Amniotic epithelial cell (primary cell): ENCODE results near the gene TEAD3.
"Not testable (repeated sequence)": the region's sequence is repeated elsewhere in the genome, so short reads cannot be mapped to it uniquely, and the experiment has no call there.

ENCODE experiments used
- DNase-seq: peaks from one replicate; pipeline ENCODE4 v3.0.0-alpha.2; 2010; ENCODE audit warnings: low read depth

TEAD3 gene

GRCh38 chr6:35496841-35497570, at the start of gene TEAD3:
Gene TEAD3 (minus strand): TSS chr6:35497079.
- DNase-seq, result peak; percentile 50

GRCh38 chr6:35544769-35545361, 48.0 kb upstream of the TEAD3 start:
- no peak for DNase-seq

GRCh38 chr6:35543459-35544193, 46.7 kb upstream of the TEAD3 start:
- no peak for DNase-seq

- no peak for DNase-seq
These were observed 45.0 kb upstream of the TEAD3 start for GRCh38 chr6:35541836-35542235.

- no peak for DNase-seq
These were observed 42.3 kb upstream of the TEAD3 start for GRCh38 chr6:35539223-35539622.

- DNase-seq, result not testable (repeated sequence)
These were observed 39.0 kb upstream of the TEAD3 start for GRCh38 chr6:35535847-35536246.

- peak; percentile 40 for DNase-seq
These were observed 37.7 kb upstream of the TEAD3 start for GRCh38 chr6:35534407-35535170.

GRCh38 chr6:35533981-35534380, 37.1 kb upstream of the TEAD3 start:
- no peak for DNase-seq

GRCh38 chr6:35532126-35532525, 35.2 kb upstream of the TEAD3 start:
- no peak for DNase-seq

GRCh38 chr6:35524380-35525020, 27.6 kb upstream of the TEAD3 start:
- DNase-seq, result no peak

- peak; percentile 37 for DNase-seq
These were observed 26.1 kb upstream of the TEAD3 start for GRCh38 chr6:35522660-35523658.

GRCh38 chr6:35522151-35522550, 25.3 kb upstream of the TEAD3 start:
- DNase-seq, result no peak

- no peak for DNase-seq
These were observed 24.4 kb upstream of the TEAD3 start for GRCh38 chr6:35521235-35521634.

GRCh38 chr6:35519313-35520015, 22.6 kb upstream of the TEAD3 start:
- no peak for DNase-seq

- DNase-seq, result no peak
These were observed 21.9 kb upstream of the TEAD3 start for GRCh38 chr6:35518566-35519312.

GRCh38 chr6:35517978-35518377, 21.1 kb upstream of the TEAD3 start:
- peak; percentile 22 for DNase-seq

GRCh38 chr6:35516712-35517111, 19.8 kb upstream of the TEAD3 start:
- no peak for DNase-seq

GRCh38 chr6:35515939-35516338, 19.1 kb upstream of the TEAD3 start:
- DNase-seq, result not testable (repeated sequence)

GRCh38 chr6:35514587-35514986, 17.7 kb upstream of the TEAD3 start:
- DNase-seq, result no peak
